ENCODE results near the gene GCHFR.
A peak's percentile ranks its signal among the peaks of the same experiment; 100 is the strongest.

Gene GCHFR

DNA sequence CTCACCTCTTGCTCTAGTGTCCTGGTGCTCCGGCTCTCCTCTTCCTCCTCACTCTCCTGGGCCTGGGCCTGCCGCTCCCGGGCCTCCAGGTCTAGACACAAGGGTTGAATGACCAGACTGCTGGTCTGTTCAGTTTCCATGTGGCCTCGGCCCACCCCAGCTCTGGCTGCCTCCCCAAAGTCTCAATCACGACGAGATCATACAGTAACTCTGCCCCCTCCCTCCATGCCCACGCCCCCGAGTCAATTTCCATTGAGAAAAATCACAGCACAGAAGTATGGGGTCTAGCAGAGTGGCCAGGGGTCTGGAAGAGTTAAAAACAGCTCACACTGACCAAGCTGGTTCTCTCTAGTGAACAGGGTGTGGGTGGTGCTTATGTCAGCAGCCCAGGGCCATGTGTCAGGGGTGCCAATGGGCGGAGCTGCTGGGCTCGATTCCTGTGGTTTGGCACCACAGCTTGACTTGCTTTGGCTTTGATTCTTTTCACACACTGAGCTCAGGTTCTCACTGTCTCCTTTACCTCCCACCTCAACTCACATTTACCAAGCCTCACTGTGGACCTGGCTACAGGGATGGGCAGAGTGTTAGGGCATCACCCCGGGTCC lies 12.8 kb downstream of the GCHFR start:
- DNase-seq: peak; percentile 42

DNA sequence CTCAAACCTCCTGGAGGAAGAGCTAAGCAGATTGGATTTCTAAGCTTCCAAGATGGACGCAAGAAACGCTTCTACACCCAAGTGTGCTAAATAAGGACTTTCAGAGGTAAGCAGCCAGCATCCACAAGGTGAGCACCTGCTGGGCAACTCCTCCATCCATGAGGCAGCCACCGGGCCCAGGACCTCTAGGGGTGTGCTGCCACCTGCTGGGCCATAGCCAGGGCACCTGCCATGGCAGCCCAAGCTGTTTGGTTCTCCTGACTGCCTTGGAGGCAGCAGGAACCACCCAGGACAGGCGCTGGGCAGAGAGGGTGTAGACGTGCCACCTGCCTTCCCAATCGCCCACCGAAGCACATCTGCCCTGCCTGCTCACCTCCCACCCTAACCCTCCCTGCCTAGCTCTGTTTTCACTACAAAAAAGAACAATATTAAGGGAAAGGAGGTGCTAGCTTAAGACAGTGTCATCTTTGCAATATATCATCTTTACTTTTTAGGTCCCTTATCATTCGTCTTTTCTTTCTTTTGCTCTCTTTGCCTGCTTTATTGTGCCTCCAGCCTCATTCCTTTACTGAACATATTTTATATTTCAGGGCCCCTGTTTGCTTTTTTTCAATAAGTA lies 18.9 kb downstream of the GCHFR start:
- no peak for DNase-seq

DNA sequence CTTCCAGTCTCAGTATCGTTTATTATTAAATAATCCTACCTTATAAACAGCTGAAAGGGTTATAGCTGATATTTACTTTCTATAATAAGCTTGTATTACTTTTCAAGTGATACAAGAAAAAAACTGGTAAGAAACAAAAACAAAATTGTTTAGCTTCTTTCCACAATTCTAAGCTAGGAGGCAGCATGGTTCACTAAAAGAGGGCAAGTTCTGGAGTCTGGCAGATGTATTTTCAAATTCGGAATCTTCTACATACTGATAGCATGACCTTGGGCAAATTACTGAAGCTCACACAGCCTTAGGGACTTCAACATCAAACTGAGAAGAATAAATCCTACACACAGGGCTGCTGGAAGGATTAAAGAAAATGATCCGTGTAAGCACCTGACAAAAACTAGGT lies 21.3 kb downstream of the GCHFR start:
- no peak for DNase-seq

DNA sequence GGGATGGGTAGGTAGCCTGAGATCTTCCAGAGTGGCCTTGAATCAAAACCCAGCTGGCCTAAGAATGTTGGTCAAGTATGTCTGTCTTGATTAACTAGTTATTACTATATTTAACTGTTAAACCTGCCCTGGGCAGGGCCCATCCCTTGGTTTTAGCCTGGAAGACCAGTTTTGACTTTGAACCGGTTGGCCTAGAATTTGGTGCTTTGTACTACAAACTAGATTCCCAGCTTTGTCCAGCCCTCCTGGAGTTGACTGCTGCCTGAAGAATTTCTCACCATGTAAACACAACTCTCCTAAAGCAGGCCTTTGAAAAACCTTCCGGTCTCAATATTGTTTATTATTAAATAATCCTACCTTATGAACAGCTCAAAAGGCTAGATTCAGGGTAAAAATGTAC lies 21.9 kb downstream of the GCHFR start:
- DNase-seq: no peak

DNA sequence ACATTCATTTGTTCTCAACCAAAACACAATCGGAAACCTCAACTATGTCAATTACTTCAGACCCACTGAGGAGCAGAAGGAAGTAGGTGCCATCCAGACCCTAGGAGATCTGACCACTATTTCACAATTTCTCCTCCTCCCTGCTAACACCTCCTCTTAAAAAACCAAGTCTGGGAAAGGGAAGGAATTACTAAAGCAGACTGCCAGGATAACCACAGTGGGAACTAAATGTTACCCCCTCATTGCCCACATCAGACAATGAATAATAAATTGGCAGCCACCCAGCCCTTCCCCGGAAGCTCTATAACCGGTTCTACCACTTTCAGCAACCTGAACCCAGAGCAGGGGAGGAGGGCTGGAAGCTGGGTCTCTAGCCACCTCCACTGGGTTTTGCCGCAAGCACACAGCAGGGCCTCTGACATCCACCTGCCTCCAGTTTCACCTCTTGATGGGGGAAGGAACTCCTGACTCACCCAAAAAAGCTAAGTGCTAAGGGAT lies 23.5 kb downstream of the GCHFR start:
- peak; percentile 69 for DNase-seq

DNA sequence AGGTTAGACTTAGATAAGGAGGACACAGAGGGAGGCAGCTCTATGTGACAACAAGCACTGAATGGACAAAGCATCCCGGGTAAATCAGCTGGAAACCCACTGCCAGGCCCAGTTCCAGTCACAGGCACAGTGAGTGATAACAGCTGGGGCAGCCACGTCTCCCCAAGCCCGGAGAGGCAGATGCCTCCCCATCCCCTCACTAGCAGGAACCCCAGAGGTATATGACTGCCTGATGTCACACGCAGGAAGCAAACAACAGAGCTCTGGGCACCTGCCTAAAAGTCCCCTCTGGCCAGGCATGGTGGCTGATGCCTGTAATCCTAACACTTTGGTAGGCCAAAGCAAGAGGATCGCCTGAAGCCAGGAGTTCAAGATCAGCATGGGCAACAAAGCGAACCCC lies 24.1 kb downstream of the GCHFR start:
- DNase-seq: no peak

DNA sequence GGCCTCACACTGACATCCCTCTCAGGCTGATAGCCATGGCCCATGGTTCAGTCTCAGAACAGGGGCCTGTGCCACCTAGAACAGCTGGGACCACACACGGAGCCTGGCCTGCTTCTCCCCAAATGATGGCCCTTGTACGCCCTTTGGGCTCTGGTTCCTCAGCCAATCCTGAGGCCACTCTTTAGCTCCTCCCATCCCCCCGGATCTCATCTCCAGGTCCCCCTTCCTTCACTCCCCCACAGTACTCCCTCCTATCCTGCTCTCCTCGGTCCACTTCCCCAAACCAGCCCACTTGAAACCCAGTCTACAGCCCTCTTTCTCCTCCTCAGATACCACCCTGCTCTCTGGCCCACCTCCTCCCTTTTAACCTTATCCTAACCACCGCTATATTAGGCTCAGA lies 25.3 kb downstream of the GCHFR start:
- no peak for DNase-seq

DNA sequence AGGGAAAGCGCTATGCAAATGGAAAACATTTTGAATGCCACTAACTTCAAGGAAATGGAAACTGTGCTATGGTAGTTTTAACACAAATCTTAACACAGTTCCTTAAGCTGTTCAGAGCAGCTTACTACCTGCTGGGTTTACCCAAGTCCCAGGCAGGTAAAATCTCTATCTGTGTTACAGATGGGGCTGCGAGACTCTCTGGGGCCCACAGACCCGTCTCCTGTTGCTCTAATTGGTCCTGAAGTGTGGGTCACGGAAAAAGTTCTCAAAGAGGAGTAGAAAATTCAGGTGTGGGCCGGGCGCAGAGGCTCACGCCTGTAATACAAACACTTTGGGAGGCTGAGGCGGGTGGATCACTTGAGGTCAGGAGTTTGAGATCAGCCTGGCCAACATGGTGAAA lies 26.1 kb downstream of the GCHFR start:
- DNase-seq: no peak

DNA sequence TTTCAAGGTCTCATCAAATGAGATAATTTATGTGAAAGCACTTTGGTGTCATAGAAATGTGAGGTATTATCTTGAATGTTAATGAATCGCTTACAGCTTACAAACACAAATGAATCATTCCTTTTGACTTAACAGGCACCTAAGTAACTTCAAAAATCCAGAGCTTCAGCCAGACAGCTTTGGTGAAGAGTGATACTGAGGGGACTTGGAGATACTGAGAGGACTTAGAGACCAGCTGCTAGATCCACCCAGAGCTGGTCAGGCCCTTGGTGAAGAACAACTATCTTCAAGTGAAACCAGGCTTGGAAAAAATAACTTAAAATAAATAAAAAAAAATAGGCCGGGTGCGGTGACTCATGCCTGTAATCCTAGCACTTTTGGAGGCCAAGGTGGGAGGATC lies 26.9 kb downstream of the GCHFR start:
- peak; percentile 15 for DNase-seq

DNA sequence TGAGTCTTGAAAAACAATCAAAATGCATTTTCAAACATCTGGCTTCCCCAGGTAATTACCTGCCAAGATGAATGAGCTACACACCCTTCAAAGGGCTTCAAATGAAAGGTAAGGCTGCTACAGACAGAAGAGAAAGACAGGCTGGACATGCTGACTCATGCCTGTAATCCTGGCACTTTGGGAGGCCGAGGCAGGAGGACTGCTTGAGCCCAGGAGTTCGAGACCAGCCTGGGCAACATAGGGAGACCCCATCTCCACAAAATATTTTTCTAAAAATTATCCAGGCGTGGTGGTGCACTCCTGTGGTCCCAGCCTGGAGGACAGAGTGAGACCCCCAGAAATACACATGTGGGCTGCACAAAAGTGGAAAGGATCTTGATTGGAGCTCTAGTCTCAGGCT lies 28.5 kb downstream of the GCHFR start:
- DNase-seq: no peak

DNA sequence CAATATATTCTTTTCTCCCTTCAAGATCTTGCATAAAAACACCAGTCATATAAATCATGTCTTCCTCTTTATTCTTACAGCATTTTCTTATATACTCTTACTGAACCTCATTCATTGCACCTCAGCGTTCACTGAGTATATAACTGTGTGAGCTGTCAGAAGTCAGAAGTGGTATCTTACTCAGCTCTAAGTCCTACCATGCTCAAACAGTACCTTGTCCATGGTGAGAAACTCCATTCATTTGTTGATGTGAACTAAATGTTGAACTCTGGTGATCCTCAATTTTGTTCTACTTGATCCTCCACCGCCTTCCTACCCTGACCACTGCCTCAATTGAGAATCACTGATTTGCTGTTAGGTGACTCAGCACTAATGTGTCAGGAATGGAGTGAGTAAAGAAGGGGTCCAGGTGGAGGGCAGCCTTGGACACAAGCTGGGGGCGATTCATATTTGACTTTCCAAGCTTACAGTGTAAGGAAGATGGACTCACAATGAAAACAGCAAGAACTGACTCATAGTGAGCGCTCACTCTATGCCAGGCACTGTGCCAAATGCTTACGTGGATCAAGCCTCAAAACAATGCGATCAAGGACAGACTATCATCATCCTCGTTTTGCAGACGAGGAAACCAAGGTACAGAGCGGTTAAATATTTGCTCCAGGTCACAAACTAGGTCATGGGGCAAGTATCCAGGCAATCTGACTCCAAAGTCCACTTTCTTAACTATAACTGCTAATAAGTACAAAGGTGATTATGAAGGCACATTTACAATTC lies 29.5 kb downstream of the GCHFR start:
- DNase-seq: peak; percentile 89

DNA sequence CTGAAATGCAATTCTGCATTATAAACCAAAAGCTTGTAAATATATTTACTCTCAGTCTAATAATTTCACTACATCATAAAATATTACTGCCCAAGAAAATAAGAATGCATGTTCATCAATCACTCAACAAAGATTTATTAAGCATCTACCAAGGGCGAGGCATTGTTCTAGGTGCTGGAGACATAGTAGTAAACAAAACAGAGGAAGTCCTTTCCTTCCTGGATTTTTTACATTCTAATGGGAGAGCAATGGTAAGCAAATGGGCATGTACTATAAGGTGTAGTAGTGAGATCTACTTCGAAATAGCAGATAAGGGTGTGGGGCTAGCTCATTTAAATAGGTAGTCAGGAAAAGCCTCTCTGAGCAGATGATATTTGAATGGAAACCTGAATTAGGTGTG lies 32.2 kb downstream of the GCHFR start:
- DNase-seq: no peak

DNA sequence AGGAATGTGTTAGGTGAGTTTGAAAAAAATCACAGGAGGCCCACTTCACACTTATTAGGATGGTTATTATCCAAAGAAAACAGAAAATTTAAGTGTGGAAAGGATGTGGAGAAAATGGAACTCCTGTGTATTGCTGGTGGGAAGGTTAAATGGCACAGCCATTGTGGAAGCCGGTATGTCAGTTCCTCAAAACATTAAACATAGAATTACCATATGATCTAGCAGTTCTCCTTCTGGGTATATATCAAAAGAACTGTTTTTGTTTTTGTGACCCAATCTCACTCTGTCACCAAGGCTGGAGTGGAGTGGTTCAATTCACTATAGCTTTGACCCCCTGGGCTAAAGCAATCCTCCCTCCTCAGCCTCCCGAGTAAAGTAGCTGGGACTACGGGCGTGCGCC lies 32.6 kb downstream of the GCHFR start:
- DNase-seq: no peak

DNA sequence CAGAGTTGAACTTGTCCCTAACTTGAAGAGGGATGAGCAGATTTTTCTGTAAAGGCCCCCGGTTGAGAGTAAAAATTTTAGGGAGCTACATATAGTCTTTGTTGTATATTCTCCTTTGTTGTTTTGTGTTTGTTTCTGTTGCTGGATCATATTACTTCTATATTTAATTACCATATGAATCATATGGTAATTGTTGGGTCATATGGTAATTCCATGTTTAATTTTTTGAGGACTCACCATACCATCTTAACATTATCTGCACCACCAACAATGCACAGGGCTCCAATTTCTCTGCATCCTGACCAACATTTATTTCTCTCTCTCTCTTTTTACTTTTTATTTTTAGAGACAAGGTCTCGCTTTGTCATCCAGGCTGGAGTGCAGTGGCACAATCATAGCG lies 35.7 kb downstream of the GCHFR start:
- no peak for DNase-seq

DNA sequence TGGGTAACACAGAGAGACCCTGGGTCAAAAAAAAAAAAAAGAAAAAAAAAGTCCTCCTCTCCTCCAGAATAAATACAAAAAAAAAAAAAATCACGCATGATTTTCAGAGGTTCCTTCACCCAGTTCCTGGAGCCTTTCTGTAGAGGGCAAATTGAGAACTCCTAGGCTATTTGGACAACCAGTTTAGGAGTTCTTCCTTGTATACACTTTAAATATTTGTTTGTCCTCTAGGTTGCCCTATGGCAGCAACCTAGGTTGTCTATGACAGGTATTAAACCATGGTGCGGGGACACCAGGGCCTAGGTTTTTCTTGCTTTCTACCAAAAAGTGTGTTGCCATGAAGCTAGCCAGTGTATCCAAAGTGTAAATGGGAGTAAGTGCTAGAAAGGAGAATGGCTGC lies 39.2 kb downstream of the GCHFR start:
- no peak for DNase-seq

DNA sequence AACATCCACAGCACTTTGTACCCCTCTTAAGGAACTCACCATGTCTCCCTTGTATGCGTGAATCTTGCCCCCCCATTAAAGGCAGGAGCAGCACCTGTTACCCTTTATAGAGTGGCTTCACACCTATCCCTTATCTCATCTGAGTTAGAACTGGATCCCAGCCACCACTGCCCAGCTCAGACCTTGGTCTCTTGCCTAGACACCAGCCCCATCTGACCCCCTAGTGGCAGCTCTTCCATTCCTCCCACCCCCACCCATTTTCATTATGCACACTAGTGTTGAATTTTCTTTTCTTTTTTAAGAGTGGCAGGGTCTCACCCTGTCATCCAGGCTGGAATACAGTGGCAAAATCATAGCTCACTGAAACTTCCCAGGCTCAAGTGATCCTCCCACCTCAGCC lies 39.8 kb downstream of the GCHFR start:
- no peak for DNase-seq

DNA sequence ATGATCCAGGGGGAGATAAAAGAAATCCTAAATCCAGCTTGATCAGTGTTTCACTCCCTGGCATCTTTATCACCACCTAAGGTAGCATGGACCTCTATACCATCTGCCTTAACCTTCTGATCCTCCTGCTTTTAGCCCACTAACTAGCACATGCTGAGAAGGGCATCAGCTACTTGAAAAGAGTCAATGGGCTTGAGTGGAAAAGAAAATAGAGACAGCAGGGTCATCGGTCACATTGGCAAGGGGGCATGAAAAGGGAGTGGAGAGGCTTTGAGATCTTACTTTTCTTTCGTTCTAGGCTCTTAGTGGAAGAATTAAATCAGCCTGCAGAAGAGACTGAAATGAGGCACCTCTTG lies 42.8 kb downstream of the GCHFR start:
- no peak for DNase-seq

DNA sequence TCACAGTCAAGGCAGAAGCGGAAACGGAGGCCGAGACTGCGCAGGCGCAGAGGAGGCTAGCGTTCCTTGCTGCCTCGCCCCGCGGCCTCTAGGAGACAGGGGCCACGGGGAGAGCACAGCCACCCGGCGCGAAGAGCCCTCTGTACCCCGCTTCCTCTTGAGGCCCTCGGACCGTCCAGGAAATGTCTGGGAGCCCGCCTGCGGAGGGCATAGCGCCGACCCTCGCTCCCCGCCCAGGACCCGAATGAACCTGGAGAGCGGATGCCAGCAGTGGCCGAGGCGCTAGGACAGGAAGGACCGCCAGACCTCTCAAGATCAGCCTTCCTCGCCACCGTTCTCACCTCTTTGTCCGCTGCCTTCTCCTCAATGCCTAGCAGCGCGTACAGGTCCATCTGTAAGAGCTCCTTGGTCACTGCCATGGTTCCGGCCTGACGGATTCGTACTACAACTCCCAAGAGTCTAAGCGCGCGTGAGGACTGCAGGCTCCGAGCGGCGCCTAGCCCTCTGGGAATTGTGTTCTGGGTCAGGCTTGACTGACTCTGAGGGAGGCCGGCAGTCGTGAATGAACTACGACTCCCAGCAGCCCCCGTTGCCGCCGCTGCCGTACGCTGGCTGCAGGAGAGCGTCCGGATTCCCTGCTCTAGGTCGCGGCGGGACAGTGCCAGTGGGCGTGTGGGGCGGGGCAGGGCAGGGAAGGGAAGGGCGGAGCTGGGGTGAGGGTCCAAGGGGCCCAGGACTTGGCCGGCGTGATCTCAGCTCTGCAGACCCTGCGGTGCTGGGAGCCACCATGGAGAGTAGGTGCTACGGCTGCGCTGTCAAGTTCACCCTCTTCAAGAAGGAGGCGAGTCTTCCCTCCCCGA lies 43.4 kb downstream of the GCHFR start, which contains the start of the genes DNAJC17 and ZFYVE19:
DNAJC17 (minus strand) TSS at position 446 of the 860 bp plus-strand sequence; CDS start at position 419, 27 bp downstream.
ZFYVE19 (plus strand) TSS at position 62 of the 860 bp plus-strand sequence; CDS start at position 563, 501 bp downstream.
- DNase-seq: peak; percentile 99

DNA sequence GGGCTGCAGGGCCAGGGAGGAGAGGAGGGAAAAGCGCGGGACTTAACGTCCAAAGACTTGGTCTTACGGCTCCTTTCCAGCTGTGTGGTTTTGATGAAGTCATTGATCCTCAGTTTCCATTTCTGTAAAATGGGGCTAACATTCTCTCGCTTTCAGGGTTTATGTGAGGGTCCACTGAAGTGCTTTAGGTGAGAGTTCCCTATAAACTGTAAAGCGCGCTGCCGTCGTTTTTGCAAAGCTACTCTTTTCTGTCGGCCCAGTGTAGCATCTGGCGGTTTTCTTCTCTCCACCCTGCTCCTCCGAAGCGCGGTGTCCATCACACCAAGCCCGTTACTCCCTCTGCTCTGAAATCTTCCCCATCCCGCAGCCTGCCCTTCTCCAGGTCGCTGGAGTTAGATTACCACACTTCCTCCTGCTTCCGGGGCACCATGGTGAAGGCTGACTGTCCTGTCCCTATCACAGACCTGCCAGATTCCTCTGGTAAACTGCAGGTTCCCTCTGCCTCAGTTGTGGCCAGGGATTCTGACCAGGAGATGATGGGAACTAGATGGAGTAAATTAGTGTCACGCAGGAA lies 44.1 kb downstream of the GCHFR start:
- DNase-seq: no peak

DNA sequence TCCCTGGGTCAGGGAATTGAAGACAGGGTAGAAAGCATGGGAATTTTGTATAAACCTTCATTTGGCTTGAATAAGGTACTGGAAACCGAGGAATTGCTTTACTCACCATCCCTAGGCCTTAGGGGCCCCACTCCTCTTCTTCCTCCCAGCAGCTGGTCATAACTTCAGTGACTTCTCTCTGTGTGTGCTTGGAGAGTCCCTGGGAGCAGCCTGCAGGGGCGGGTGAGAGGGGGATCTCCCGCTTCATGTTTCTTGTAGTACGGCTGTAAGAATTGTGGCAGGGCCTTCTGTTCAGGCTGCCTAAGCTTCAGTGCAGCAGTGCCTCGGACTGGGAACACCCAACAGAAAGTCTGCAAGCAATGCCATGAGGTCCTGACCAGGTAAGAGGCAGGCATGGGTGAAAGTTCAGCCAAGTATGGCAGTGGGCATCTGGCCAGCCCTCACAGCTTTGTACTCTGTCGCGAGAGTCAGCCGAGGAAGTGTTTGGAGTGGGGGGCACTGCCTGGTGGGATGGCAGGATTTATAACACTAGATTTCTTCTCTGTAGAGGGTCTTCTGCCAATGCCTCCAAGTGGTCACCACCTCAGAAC lies 45.1 kb downstream of the GCHFR start:
- DNase-seq: no peak

DNA sequence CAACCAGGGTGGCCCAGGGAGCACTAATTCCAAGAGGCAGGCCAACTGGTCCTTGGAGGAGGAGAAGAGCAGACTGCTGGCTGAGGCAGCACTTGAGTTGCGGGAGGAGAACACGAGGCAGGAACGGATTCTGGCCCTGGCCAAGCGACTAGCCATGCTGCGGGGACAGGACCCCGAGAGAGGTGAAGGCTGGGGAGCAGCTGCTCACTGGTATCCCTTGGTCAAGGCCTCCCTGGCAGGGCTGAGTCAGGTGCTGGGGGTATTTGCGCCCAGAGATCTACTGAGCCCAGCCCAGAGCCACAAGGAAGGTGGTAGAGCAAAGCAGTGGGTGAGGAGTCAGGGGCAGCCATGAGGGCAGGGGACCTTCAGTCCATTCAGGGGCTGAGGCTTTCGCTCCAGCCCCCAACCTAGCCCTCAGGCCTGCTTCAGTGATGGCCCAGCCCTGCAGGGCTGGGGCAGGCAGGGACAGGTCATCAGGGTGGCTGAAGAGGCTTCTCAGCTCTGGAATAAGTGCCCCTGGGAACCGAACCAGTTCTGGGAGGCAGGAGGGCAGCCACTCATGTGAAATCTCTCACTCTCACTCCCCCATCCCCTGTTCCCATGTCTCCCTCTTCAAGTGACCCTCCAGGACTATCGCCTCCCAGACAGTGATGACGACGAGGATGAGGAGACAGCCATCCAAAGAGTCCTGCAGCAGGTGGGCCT lies 49.0 kb downstream of the GCHFR start:
- DNase-seq: no peak

All from fibroblast of skin of back (primary cell).